ENCODE results near the gene AP4S1.

- TF ChIP-seq CTCF (IDR thresholded peaks at IDR 0.05) (no peak), POLR2A (IDR thresholded peaks at IDR 0.05) (no peak)
Observed at GRCh38 chr14:31029016-31029970, 3.8 kb downstream of the AP4S1 start.
